Measurements from ENCODE around the gene GRAMD1B. TPM values are rescaled to one million over a fixed set of nuclear protein-coding genes. Genes with fewer than 3 reads are reported as not detected.

The GRAMD1B gene
- total RNA-seq, 6 experiments from 2014 or later: 1.0 to 2.0 (median 1.5) TPM

DNA sequence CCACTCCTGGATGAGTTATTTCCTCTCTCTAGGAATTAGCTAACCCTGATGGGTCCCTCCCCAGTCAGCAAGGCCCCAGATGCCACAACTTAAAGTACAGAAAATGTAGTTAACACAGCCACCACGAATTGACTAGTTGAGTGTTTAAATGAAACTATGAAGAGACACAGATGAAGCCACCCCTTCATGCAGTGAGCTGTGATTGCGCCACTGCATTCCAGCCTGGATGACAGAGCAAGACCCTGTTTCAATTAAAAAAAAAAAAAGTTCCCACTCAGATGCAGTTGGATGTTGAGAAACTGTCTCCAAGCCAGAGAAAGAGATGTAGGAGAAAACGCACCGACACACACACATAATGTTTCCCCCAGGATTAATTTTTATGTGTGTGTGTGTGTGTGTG, 171.1 kb downstream of the GRAMD1B start:
- no peak for ATAC-seq
- TF ChIP-seq POLR2A (IDR thresholded peaks at IDR 0.05): no peak
- TF ChIP-seq, protein P1, sequence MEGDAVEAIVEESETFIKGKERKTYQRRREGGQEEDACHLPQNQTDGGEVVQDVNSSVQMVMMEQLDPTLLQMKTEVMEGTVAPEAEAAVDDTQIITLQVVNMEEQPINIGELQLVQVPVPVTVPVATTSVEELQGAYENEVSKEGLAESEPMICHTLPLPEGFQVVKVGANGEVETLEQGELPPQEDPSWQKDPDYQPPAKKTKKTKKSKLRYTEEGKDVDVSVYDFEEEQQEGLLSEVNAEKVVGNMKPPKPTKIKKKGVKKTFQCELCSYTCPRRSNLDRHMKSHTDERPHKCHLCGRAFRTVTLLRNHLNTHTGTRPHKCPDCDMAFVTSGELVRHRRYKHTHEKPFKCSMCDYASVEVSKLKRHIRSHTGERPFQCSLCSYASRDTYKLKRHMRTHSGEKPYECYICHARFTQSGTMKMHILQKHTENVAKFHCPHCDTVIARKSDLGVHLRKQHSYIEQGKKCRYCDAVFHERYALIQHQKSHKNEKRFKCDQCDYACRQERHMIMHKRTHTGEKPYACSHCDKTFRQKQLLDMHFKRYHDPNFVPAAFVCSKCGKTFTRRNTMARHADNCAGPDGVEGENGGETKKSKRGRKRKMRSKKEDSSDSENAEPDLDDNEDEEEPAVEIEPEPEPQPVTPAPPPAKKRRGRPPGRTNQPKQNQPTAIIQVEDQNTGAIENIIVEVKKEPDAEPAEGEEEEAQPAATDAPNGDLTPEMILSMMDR (IDR thresholded peaks at IDR 0.05): no peak
- Histone ChIP-seq H3K4me3 (no peak overlapping the region), H3K27me3 (no peaks in the 10 kb centered on the region), H3K27ac (no peak overlapping the region), H3K9me3 (no peaks in the 10 kb centered on the region), H3K4me1 (no peaks in the 10 kb centered on the region), H3K36me3 (no peaks in the 10 kb centered on the region)
- DNase-seq: no peak
- intact Hi-C loops (cut with DNase I): no loop called here
- WGBS (ENCODE audit: insufficient coverage, low coverage, low lambda C conversion rate, missing lambda C conversion rate): 79% methylated on average over 4 of the region's 4 CpGs

GRCh38 chr11:123601743-123602142, 171.7 kb downstream of the GRAMD1B start:
- DNase-seq: no peak
- Histone ChIP-seq H3K27me3 (no peaks in the 10 kb centered on the region), H3K27ac (no peak overlapping the region), H3K4me3 (no peak overlapping the region), H3K36me3 (no peaks in the 10 kb centered on the region), H3K9me3 (no peaks in the 10 kb centered on the region), H3K4me1 (no peaks in the 10 kb centered on the region)
- intact Hi-C loops (cut with DNase I): no loop called here
- TF ChIP-seq, protein P1 (IDR thresholded peaks at IDR 0.05): no peak
- TF ChIP-seq POLR2A (IDR thresholded peaks at IDR 0.05): no peak
- WGBS (ENCODE audit: insufficient coverage, low coverage, low lambda C conversion rate, missing lambda C conversion rate): 80% methylated on average over 3 of the region's 4 CpGs
- ATAC-seq: no peak

DNA sequence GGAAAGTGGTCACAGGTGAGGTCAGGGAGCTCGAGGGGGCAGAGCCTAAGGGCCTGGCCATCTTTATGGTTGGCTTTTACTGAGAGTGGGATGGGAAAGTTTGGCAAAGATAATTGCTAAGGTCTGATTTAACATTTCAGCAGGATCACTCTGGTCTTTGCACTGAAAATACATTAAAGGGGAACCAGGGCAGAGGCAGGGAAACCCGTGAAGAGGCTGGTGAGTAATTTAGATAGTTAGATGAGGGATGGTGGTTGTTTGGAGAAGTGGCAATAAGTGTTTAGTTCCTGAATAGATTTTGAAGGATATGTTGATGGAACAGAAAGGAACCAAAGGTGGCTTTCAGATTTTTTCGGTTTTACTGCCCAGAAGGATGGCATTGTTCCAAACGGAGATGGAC, 173.6 kb downstream of the GRAMD1B start:
- no peak for TF ChIP-seq POLR2A (IDR thresholded peaks at IDR 0.05)
- TF ChIP-seq, protein P1 (IDR thresholded peaks at IDR 0.05): no peak
- DNase-seq (no peak), ATAC-seq (no peak)
- Histone ChIP-seq H3K4me3 (no peak overlapping the region), H3K9me3 (no peaks in the 10 kb centered on the region), H3K36me3 (no peaks in the 10 kb centered on the region), H3K27ac (no peak overlapping the region), H3K4me1 (no peaks in the 10 kb centered on the region), H3K27me3 (no peaks in the 10 kb centered on the region)
- 66% methylated on average over 4 of the region's 4 CpGs for WGBS (ENCODE audit: insufficient coverage, low coverage, low lambda C conversion rate, missing lambda C conversion rate)
- intact Hi-C loops (cut with DNase I): no loop called here

DNA sequence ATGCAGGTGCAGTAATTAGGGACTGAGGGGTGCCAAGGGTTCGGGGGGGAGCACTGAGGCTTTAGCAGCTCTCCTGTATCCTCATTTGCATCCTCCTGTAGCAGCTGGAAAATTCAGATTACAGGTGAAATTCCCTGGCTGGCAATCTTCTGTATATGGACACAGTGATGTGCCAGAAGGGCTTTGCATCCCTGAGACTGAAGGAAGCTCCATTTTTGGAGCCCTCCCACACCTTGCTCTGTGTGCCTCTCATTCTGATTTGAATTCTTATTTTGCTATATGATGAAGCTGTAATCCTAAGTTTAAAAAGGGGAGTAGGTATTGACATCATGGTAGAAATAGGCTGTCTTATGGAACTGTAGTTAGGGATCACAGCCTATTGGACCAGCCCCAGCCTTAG, 177.7 kb downstream of the GRAMD1B start:
- TF ChIP-seq, protein P1 (IDR thresholded peaks at IDR 0.05): no peak
- TF ChIP-seq POLR2A (IDR thresholded peaks at IDR 0.05): no peak
- Histone ChIP-seq H3K4me1 (no peaks in the 10 kb centered on the region), H3K36me3 (no peaks in the 10 kb centered on the region), H3K27ac (no peak overlapping the region), H3K27me3 (no peaks in the 10 kb centered on the region), H3K4me3 (no peak overlapping the region), H3K9me3 (no peaks in the 10 kb centered on the region)
- no peak for DNase-seq
- intact Hi-C loops (cut with DNase I): no loop called here
- ATAC-seq: no peak
- WGBS (ENCODE audit: insufficient coverage, low coverage, low lambda C conversion rate, missing lambda C conversion rate): 67% methylated on average over 1 of the region's 1 CpG

GRCh38 chr11:123608371-123608770, 178.3 kb downstream of the GRAMD1B start:
- no peaks in the 10 kb centered on the region for H3K27me3 ChIP-seq
- DNase-seq (no peak), ATAC-seq (no peak)
- H3K4me3 ChIP-seq: no peak overlapping the region
- TF ChIP-seq, protein P1 (IDR thresholded peaks at IDR 0.05): no peak
- intact Hi-C loops (cut with DNase I): no loop called here
- no peak overlapping the region for H3K27ac ChIP-seq
- no peaks in the 10 kb centered on the region for H3K4me1 ChIP-seq
- 74% methylated on average over 5 of the region's 9 CpGs for WGBS (ENCODE audit: insufficient coverage, low coverage, low lambda C conversion rate, missing lambda C conversion rate)
- no peaks in the 10 kb centered on the region for H3K36me3 ChIP-seq
- H3K9me3 ChIP-seq: no peaks in the 10 kb centered on the region
